ENCODE results near the gene NT5DC1.

- TF ChIP-seq CTCF (IDR thresholded peaks at IDR 0.05; ENCODE audit: poor library complexity, severe bottlenecking) (no peak), TAF1 (IDR thresholded peaks at IDR 0.05; ENCODE audit: low read depth) (no peak), REST (IDR thresholded peaks at IDR 0.05; ENCODE audit: borderline replicate concordance) (no peak), POLR2AphosphoS5 (IDR thresholded peaks at IDR 0.05) (no peak), EZH2 (IDR thresholded peaks at IDR 0.05; ENCODE audit: borderline replicate concordance, insufficient read depth, low read length, poor library complexity, severe bottlenecking) (no peak), EP300 (conservative IDR thresholded peaks at IDR 0.05; ENCODE audit: poor library complexity, severe bottlenecking) (no peak)
These were observed 8.2 kb downstream of the NT5DC1 start for GRCh38 chr6:116108836-116109235.
